ENCODE data around the gene PCDH15. TPM values are rescaled to one million over a fixed set of nuclear protein-coding genes. Genes with fewer than 3 reads are reported as not detected.
A peak's percentile ranks its signal among the peaks of the same experiment; 100 is the strongest.

The PCDH15 gene
- total RNA-seq, 1 donor from 2014 or later = not detected

DNA sequence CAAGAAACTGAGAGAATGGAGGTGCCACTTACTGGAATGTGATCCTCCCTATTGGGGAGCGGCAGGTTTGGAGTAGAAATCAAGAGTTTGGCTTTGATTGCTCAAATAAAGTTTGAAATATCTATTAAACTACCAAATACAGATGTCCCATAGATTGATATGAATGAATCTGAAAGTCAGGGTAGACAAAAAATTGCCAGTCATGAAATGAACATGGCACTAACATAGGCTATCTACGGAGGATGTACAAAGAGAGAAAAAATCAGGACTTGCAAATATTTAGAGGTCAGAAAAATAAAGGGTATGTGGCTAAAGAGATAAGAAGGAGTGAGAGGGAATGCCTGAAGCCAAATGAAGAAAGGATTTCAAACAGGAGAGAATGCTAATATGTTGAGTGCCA lies 119.9 kb downstream of the PCDH15 start:
- H3K4me3 ChIP-seq (ENCODE audit: insufficient read depth, low read depth, low read length) = no peak overlapping the region
- no peaks in the 10 kb centered on the region for H3K4me1 ChIP-seq (ENCODE audit: insufficient read depth, low read length)
- H3K36me3 ChIP-seq (ENCODE audit: insufficient read depth, low read length) = no peaks in the 10 kb centered on the region
- no peaks in the 10 kb centered on the region for H3K9me3 Mint-ChIP-seq (ENCODE audit: unreplicated experiment)
- no peak overlapping the region for H3K9ac ChIP-seq (ENCODE audit: low read length)
- no peaks in the 10 kb centered on the region for H3K79me2 ChIP-seq (ENCODE audit: insufficient read depth, low read length)
- no peak overlapping the region for H3K4me3 Mint-ChIP-seq (ENCODE audit: unreplicated experiment)
- H3K27me3 Mint-ChIP-seq (ENCODE audit: low read depth, unreplicated experiment) = no peaks in the 10 kb centered on the region
- no peaks in the 10 kb centered on the region for H3K9me3 ChIP-seq (ENCODE audit: insufficient read depth, low read depth, low read length)
- DNase-seq (ENCODE audit: low read depth) = no peak
- no peak overlapping the region for H3K4me2 ChIP-seq (ENCODE audit: low read length)
- H3K27ac ChIP-seq (ENCODE audit: low read depth, low read length) = no peak overlapping the region
- H2AFZ ChIP-seq (ENCODE audit: low read depth, low read length) = no peak overlapping the region
- H3K27me3 ChIP-seq (ENCODE audit: insufficient read depth, low read length) = no peaks in the 10 kb centered on the region
- FAIRE-seq = no peak
- H4K20me1 ChIP-seq (ENCODE audit: insufficient read depth, low read length) = no peaks in the 10 kb centered on the region
- no peaks in the 10 kb centered on the region for H3K36me3 Mint-ChIP-seq (ENCODE audit: low read depth, unreplicated experiment)
- TF ChIP-seq EZH2 (IDR thresholded peaks at IDR 0.05; ENCODE audit: insufficient read depth, low read length) = no peak
- TF ChIP-seq, protein P1, sequence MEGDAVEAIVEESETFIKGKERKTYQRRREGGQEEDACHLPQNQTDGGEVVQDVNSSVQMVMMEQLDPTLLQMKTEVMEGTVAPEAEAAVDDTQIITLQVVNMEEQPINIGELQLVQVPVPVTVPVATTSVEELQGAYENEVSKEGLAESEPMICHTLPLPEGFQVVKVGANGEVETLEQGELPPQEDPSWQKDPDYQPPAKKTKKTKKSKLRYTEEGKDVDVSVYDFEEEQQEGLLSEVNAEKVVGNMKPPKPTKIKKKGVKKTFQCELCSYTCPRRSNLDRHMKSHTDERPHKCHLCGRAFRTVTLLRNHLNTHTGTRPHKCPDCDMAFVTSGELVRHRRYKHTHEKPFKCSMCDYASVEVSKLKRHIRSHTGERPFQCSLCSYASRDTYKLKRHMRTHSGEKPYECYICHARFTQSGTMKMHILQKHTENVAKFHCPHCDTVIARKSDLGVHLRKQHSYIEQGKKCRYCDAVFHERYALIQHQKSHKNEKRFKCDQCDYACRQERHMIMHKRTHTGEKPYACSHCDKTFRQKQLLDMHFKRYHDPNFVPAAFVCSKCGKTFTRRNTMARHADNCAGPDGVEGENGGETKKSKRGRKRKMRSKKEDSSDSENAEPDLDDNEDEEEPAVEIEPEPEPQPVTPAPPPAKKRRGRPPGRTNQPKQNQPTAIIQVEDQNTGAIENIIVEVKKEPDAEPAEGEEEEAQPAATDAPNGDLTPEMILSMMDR (IDR thresholded peaks at IDR 0.05; ENCODE audit: insufficient read depth, low read depth, low read length) = no peak
- no peak overlapping the region for H3K27ac Mint-ChIP-seq (ENCODE audit: unreplicated experiment)
- H3K4me1 Mint-ChIP-seq (ENCODE audit: low read depth, unreplicated experiment) = no peaks in the 10 kb centered on the region

DNA sequence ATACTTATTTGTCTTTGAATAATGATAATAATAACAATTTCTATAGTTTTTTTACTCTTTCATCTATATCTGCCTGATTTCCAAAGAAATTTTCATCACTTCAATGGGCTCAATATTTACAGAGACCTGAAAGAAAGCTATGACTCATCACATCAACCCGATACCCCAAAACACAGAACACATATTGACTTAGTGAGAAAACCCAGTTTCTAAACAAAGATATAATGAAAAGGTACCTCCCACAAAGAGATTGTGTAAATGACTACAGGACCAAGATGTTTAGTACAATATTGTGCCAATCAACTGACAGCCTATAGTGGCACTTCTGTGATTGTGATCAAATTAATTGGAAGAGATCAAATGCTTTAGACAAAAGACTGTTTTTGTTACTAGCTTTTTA lies 133.9 kb downstream of the PCDH15 start:
- Histone ChIP-seq H3K79me2 (ENCODE audit: insufficient read depth, low read length) (no peaks in the 10 kb centered on the region), H2AFZ (ENCODE audit: low read depth, low read length) (no peak overlapping the region), H3K4me1 (ENCODE audit: insufficient read depth, low read length) (no peaks in the 10 kb centered on the region), H3K27ac (ENCODE audit: low read depth, low read length) (no peak overlapping the region), H3K4me2 (ENCODE audit: low read length) (no peak overlapping the region), H3K9ac (ENCODE audit: low read length) (no peak overlapping the region), H3K9me3 (ENCODE audit: insufficient read depth, low read depth, low read length) (no peaks in the 10 kb centered on the region), H3K27me3 (ENCODE audit: insufficient read depth, low read length) (no peaks in the 10 kb centered on the region), H3K36me3 (ENCODE audit: insufficient read depth, low read length) (no peaks in the 10 kb centered on the region), H3K4me3 (ENCODE audit: insufficient read depth, low read depth, low read length) (no peak overlapping the region), H4K20me1 (ENCODE audit: insufficient read depth, low read length) (no peaks in the 10 kb centered on the region)
- TF ChIP-seq, protein P1 (IDR thresholded peaks at IDR 0.05; ENCODE audit: insufficient read depth, low read depth, low read length) = no peak
- TF ChIP-seq EZH2 (IDR thresholded peaks at IDR 0.05; ENCODE audit: insufficient read depth, low read length) = no peak
- Mint-ChIP-seq H3K4me1 (ENCODE audit: low read depth, unreplicated experiment) (peaks cover 4% of the 10 kb centered on the region), H3K36me3 (ENCODE audit: low read depth, unreplicated experiment) (no peaks in the 10 kb centered on the region), H3K27ac (ENCODE audit: unreplicated experiment) (no peak overlapping the region), H3K4me3 (ENCODE audit: unreplicated experiment) (no peak overlapping the region), H3K9me3 (ENCODE audit: unreplicated experiment) (no peaks in the 10 kb centered on the region), H3K27me3 (ENCODE audit: low read depth, unreplicated experiment) (no peaks in the 10 kb centered on the region)
- no peak for DNase-seq (ENCODE audit: low read depth)
- FAIRE-seq = no peak

- Histone ChIP-seq H4K20me1 (ENCODE audit: insufficient read depth, low read length) (no peaks in the 10 kb centered on the region), H3K27ac (ENCODE audit: low read depth, low read length) (no peak overlapping the region), H3K36me3 (ENCODE audit: insufficient read depth, low read length) (no peaks in the 10 kb centered on the region), H3K4me2 (ENCODE audit: low read length) (no peak overlapping the region), H3K79me2 (ENCODE audit: insufficient read depth, low read length) (no peaks in the 10 kb centered on the region), H3K9ac (ENCODE audit: low read length) (no peak overlapping the region), H2AFZ (ENCODE audit: low read depth, low read length) (no peak overlapping the region), H3K27me3 (ENCODE audit: insufficient read depth, low read length) (no peaks in the 10 kb centered on the region), H3K4me3 (ENCODE audit: insufficient read depth, low read depth, low read length) (no peak overlapping the region), H3K9me3 (ENCODE audit: insufficient read depth, low read depth, low read length) (no peaks in the 10 kb centered on the region), H3K4me1 (ENCODE audit: insufficient read depth, low read length) (no peaks in the 10 kb centered on the region)
- Mint-ChIP-seq H3K27ac (ENCODE audit: unreplicated experiment) (no peak overlapping the region), H3K27me3 (ENCODE audit: low read depth, unreplicated experiment) (no peaks in the 10 kb centered on the region), H3K4me1 (ENCODE audit: low read depth, unreplicated experiment) (peaks cover 4% of the 10 kb centered on the region), H3K36me3 (ENCODE audit: low read depth, unreplicated experiment) (no peaks in the 10 kb centered on the region), H3K9me3 (ENCODE audit: unreplicated experiment) (no peaks in the 10 kb centered on the region), H3K4me3 (ENCODE audit: unreplicated experiment) (no peak overlapping the region)
- TF ChIP-seq, protein P1 (IDR thresholded peaks at IDR 0.05; ENCODE audit: insufficient read depth, low read depth, low read length) = no peak
- no peak for TF ChIP-seq EZH2 (IDR thresholded peaks at IDR 0.05; ENCODE audit: insufficient read depth, low read length)
- DNase-seq (ENCODE audit: low read depth) (peak; percentile 2), FAIRE-seq (no peak)
Measured at GRCh38 chr10:54666192-54666591, 134.8 kb downstream of the PCDH15 start.
